Sigmoid colon (tissue), 4 donors: ENCODE results near the gene KCNE4.

Experiments
- POLR2A ChIP-seq, 2 donors: fragments of 450-650 bp; IDR thresholded peaks; one replicate each; pipeline ENCODE4 v1.6.1; 2016; ENCODE audit warnings: antibody characterized with exemption in 2 of 2, mild to moderate bottlenecking in 2 of 2, moderate library complexity in 2 of 2
- POLR2AphosphoS5 ChIP-seq, 4 donors: sonication (generic); formaldehyde crosslinking; IDR thresholded peaks; one replicate each; pipeline ENCODE4 v1.6.1; 2017; ENCODE audit warnings: antibody characterized with exemption in 4 of 4
- TF ChIP-seq, protein P1 (sequence below), 4 experiments: fragments of 450-650 bp in 3 of 4; fragments of 200-600 bp in 1 of 4; IDR thresholded peaks; one replicate each; pipeline ENCODE4 v1.5.1; 2016 to 2019; ENCODE audit warnings: antibody characterized with exemption in 4 of 4, mild to moderate bottlenecking in 3 of 4, moderate library complexity in 2 of 4

GRCh38 chr2:223050188-223050587 is 1.8 kb upstream of the KCNE4 start:
- TF ChIP-seq, protein P1, sequence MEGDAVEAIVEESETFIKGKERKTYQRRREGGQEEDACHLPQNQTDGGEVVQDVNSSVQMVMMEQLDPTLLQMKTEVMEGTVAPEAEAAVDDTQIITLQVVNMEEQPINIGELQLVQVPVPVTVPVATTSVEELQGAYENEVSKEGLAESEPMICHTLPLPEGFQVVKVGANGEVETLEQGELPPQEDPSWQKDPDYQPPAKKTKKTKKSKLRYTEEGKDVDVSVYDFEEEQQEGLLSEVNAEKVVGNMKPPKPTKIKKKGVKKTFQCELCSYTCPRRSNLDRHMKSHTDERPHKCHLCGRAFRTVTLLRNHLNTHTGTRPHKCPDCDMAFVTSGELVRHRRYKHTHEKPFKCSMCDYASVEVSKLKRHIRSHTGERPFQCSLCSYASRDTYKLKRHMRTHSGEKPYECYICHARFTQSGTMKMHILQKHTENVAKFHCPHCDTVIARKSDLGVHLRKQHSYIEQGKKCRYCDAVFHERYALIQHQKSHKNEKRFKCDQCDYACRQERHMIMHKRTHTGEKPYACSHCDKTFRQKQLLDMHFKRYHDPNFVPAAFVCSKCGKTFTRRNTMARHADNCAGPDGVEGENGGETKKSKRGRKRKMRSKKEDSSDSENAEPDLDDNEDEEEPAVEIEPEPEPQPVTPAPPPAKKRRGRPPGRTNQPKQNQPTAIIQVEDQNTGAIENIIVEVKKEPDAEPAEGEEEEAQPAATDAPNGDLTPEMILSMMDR (IDR thresholded peaks at IDR 0.05) = no peak
- TF ChIP-seq POLR2A (IDR thresholded peaks at IDR 0.05) (no peak), POLR2AphosphoS5 (IDR thresholded peaks at IDR 0.05) (peak in 3 of 4 donors; percentile 30 to 46 (median 37))
